H1 (cell line): ENCODE results near the gene RRAS. TPM values are rescaled to one million over a fixed set of nuclear protein-coding genes. Genes with fewer than 3 reads are reported as not detected.
A peak's percentile ranks its signal among the peaks of the same experiment; 100 is the strongest.

Source experiments
- HDAC6 ChIP-seq: IDR thresholded peaks from one replicate; pipeline ENCODE4 v1.7.1; 2012; ENCODE audit warnings: low read depth, mild to moderate bottlenecking, inconsistent platforms, low read length, moderate library complexity
- PHF8 ChIP-seq: fragments of 200-600 bp; sonication (generic); conservative IDR thresholded peaks from 2 replicates; pipeline ENCODE4 v1.7.1; 2012; ENCODE audit warnings: low read depth, mild to moderate bottlenecking, inconsistent platforms, low read length, moderate library complexity
- TAF1 ChIP-seq: IDR thresholded peaks from 2 replicates; pipeline ENCODE4 v1.6.1; 2011; ENCODE audit warnings: mild to moderate bottlenecking, low read depth, low read length
- YY1 ChIP-seq: IDR thresholded peaks from 2 replicates; pipeline ENCODE4 v1.6.1; 2011; ENCODE audit warnings: low read depth, mild to moderate bottlenecking, low read length
- polyA plus RNA-seq, 7 experiments: library from polyadenylated mRNA; depleted of rRNA in 3 of 7; stranded (reverse) in 5 of 7; unstranded in 2 of 7; fragments of >200 nt in 5 of 7; fragments of 200-250 nt in 2 of 7; gene quantifications; 1 replicate in 5 of 7; 2 replicates in 1 of 7; 4 replicates in 1 of 7; pipeline versions ENCODE4 v1.2.1 to v1.2.3, GENCODE V29; 2011 to 2013; ENCODE audit warnings: missing spikeins in 2 of 7, mixed read lengths in 2 of 7
- total RNA-seq: library from RNA; stranded (reverse); fragmentation: NEBNext Ultra II Directional; extraction: Animal tissue kit (Norgen Biotek cat#: 25700); gene quantifications from 2 replicates; pipeline ENCODE4 v1.2.1, GENCODE V29; 2021
- TF ChIP-seq, protein P1 (sequence below): IDR thresholded peaks from 2 replicates; pipeline ENCODE4 v1.6.1; 2012; ENCODE audit warnings: inconsistent platforms
- TF ChIP-seq, protein P2 (sequence below): IDR thresholded peaks from 2 replicates; pipeline ENCODE4 v1.6.1; 2012; ENCODE audit warnings: low read length, inconsistent platforms
- TF ChIP-seq, protein P3 (sequence below): fragments of 300-600 bp; sonication (generic); IDR thresholded peaks from 2 replicates; pipeline ENCODE4 v1.7.1; 2012; ENCODE audit warnings: low read length, moderate library complexity, mild to moderate bottlenecking, inconsistent platforms; ENCODE audit not compliant: insufficient replicate concordance

RRAS gene
- total and polyA plus RNA-seq, 2 of the 8 experiments (the other 6 are each of a cell fraction or from before 2014, with no cell fraction given) = 17.7 to 49.1 TPM

DNA sequence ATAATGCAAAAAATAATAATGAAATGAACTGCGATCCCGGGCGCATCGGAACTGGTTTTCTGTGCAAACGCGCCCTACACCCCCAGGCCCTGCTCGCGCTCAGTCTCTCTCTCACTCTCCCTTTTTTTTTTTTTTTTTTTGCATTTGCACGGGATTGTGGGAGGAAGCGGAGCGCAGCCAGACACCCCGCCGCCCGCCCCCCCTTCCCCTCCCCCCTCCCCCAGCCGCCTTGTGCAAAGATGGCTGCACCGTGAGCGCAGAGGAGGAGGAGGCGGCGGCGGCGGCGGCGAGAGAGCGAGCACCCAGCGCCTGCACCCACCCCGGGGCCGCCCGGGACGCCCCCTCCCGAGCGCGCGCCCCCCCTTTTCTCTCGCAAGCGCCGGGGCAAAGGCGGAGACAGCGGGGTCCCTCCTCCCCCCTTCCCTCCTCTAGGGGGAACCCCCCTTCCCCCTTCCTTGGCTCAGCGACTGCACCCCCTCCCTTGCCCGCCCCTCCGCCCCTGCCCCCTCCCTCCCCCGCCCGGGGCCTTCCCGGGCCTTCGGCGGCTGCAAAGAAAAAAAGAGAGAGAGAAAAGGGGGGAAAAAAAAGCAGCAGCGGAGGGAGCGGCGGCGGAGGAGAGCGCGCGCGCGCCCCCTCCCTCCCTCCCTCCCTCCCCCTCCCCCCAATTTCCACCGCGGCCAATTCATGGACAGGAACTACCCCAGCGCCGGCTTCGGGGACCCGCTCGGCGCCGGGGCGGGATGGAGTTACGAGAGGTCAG, 48.8 kb downstream of the RRAS start, which contains the start of gene PRR12 (continued):
- TF ChIP-seq, protein P1, sequence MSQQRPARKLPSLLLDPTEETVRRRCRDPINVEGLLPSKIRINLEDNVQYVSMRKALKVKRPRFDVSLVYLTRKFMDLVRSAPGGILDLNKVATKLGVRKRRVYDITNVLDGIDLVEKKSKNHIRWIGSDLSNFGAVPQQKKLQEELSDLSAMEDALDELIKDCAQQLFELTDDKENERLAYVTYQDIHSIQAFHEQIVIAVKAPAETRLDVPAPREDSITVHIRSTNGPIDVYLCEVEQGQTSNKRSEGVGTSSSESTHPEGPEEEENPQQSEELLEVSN = no peak
- TF ChIP-seq HDAC6 (no peak), YY1 (peak; percentile 72), PHF8 (peak; percentile 35; the same call in 1 of the 2 replicates), TAF1 (peak; percentile 27; the same call in 1 of the 2 replicates)
- TF ChIP-seq, protein P2, sequence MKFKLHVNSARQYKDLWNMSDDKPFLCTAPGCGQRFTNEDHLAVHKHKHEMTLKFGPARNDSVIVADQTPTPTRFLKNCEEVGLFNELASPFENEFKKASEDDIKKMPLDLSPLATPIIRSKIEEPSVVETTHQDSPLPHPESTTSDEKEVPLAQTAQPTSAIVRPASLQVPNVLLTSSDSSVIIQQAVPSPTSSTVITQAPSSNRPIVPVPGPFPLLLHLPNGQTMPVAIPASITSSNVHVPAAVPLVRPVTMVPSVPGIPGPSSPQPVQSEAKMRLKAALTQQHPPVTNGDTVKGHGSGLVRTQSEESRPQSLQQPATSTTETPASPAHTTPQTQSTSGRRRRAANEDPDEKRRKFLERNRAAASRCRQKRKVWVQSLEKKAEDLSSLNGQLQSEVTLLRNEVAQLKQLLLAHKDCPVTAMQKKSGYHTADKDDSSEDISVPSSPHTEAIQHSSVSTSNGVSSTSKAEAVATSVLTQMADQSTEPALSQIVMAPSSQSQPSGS = no peak
- TF ChIP-seq, protein P3, sequence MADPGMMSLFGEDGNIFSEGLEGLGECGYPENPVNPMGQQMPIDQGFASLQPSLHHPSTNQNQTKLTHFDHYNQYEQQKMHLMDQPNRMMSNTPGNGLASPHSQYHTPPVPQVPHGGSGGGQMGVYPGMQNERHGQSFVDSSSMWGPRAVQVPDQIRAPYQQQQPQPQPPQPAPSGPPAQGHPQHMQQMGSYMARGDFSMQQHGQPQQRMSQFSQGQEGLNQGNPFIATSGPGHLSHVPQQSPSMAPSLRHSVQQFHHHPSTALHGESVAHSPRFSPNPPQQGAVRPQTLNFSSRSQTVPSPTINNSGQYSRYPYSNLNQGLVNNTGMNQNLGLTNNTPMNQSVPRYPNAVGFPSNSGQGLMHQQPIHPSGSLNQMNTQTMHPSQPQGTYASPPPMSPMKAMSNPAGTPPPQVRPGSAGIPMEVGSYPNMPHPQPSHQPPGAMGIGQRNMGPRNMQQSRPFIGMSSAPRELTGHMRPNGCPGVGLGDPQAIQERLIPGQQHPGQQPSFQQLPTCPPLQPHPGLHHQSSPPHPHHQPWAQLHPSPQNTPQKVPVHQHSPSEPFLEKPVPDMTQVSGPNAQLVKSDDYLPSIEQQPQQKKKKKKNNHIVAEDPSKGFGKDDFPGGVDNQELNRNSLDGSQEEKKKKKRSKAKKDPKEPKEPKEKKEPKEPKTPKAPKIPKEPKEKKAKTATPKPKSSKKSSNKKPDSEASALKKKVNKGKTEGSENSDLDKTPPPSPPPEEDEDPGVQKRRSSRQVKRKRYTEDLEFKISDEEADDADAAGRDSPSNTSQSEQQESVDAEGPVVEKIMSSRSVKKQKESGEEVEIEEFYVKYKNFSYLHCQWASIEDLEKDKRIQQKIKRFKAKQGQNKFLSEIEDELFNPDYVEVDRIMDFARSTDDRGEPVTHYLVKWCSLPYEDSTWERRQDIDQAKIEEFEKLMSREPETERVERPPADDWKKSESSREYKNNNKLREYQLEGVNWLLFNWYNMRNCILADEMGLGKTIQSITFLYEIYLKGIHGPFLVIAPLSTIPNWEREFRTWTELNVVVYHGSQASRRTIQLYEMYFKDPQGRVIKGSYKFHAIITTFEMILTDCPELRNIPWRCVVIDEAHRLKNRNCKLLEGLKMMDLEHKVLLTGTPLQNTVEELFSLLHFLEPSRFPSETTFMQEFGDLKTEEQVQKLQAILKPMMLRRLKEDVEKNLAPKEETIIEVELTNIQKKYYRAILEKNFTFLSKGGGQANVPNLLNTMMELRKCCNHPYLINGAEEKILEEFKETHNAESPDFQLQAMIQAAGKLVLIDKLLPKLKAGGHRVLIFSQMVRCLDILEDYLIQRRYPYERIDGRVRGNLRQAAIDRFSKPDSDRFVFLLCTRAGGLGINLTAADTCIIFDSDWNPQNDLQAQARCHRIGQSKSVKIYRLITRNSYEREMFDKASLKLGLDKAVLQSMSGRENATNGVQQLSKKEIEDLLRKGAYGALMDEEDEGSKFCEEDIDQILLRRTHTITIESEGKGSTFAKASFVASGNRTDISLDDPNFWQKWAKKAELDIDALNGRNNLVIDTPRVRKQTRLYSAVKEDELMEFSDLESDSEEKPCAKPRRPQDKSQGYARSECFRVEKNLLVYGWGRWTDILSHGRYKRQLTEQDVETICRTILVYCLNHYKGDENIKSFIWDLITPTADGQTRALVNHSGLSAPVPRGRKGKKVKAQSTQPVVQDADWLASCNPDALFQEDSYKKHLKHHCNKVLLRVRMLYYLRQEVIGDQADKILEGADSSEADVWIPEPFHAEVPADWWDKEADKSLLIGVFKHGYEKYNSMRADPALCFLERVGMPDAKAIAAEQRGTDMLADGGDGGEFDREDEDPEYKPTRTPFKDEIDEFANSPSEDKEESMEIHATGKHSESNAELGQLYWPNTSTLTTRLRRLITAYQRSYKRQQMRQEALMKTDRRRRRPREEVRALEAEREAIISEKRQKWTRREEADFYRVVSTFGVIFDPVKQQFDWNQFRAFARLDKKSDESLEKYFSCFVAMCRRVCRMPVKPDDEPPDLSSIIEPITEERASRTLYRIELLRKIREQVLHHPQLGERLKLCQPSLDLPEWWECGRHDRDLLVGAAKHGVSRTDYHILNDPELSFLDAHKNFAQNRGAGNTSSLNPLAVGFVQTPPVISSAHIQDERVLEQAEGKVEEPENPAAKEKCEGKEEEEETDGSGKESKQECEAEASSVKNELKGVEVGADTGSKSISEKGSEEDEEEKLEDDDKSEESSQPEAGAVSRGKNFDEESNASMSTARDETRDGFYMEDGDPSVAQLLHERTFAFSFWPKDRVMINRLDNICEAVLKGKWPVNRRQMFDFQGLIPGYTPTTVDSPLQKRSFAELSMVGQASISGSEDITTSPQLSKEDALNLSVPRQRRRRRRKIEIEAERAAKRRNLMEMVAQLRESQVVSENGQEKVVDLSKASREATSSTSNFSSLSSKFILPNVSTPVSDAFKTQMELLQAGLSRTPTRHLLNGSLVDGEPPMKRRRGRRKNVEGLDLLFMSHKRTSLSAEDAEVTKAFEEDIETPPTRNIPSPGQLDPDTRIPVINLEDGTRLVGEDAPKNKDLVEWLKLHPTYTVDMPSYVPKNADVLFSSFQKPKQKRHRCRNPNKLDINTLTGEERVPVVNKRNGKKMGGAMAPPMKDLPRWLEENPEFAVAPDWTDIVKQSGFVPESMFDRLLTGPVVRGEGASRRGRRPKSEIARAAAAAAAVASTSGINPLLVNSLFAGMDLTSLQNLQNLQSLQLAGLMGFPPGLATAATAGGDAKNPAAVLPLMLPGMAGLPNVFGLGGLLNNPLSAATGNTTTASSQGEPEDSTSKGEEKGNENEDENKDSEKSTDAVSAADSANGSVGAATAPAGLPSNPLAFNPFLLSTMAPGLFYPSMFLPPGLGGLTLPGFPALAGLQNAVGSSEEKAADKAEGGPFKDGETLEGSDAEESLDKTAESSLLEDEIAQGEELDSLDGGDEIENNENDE = no peak
